IPS DF 6.9 (cell line): ENCODE data around the gene S100A7.
A peak's percentile ranks its signal among the peaks of the same experiment; 100 is the strongest.

Experiments
- DNase-seq: peaks from one replicate; pipeline ENCODE4 v3.0.0-alpha.2; 2013; ENCODE audit warnings: low read depth, low spot score
- H3K27ac ChIP-seq: one replicate; pipeline ENCODE4 v1.5.1; 2013; ENCODE audit warnings: low read length, control low read depth
- H3K27me3 ChIP-seq: 2 replicates; pipeline ENCODE4 v1.6.1; 2013; ENCODE audit warnings: mild to moderate bottlenecking, low read length; ENCODE audit not compliant: control insufficient read depth, insufficient read depth
- H3K36me3 ChIP-seq: 2 replicates; pipeline ENCODE4 v1.6.1; 2013; ENCODE audit warnings: low read length; ENCODE audit not compliant: control insufficient read depth, insufficient read depth
- H3K4me1 ChIP-seq: 2 replicates; pipeline ENCODE4 v1.6.1; 2013; ENCODE audit warnings: low read length; ENCODE audit not compliant: control insufficient read depth, insufficient read depth
- H3K4me3 ChIP-seq: 2 replicates; pipeline ENCODE4 v1.5.1; 2013; ENCODE audit warnings: mild to moderate bottlenecking, low read length
- H3K9me3 ChIP-seq: 2 replicates; pipeline ENCODE4 v1.6.1; 2013; ENCODE audit warnings: low read length, inconsistent platforms; ENCODE audit not compliant: control insufficient read depth, insufficient read depth
- WGBS: extraction: QIAGEN DNeasy Blood & Tissue Kit; methylation state at CpG from one replicate; pipeline ENCODE4 v1.1.7; 2013; ENCODE audit warnings: mixed read lengths, missing lambda C conversion rate; ENCODE audit not compliant: insufficient read length, insufficient coverage; 5-methylcytosine and 5-hydroxymethylcytosine counted together

Gene S100A7

GRCh38 chr1:153494976-153495535 lies 34.6 kb upstream of the S100A7 start:
- Histone ChIP-seq H3K4me1 (no peaks in the 10 kb centered on the region), H3K36me3 (no peaks in the 10 kb centered on the region), H3K27ac (no peak overlapping the region), H3K4me3 (no peak overlapping the region), H3K27me3 (no peaks in the 10 kb centered on the region), H3K9me3 (no peaks in the 10 kb centered on the region)
- no CpG with 5 or more reads among the region's 6 CpGs for WGBS
- DNase-seq = peak; percentile 82

- Histone ChIP-seq H3K27ac (no peak overlapping the region), H3K4me1 (no peaks in the 10 kb centered on the region), H3K27me3 (no peaks in the 10 kb centered on the region), H3K36me3 (no peaks in the 10 kb centered on the region), H3K4me3 (no peak overlapping the region), H3K9me3 (no peaks in the 10 kb centered on the region)
- no CpG with 5 or more reads among the region's 6 CpGs for WGBS
- DNase-seq = no peak
Measured at GRCh38 chr1:153493343-153493960, 33.0 kb upstream of the S100A7 start.

GRCh38 chr1:153490272-153491051 lies 30.0 kb upstream of the S100A7 start:
- no CpG with 5 or more reads among the region's 12 CpGs for WGBS
- no peak for DNase-seq
- Histone ChIP-seq H3K27ac (no peak overlapping the region), H3K9me3 (no peaks in the 10 kb centered on the region), H3K36me3 (no peaks in the 10 kb centered on the region), H3K4me3 (no peak overlapping the region), H3K27me3 (no peaks in the 10 kb centered on the region), H3K4me1 (no peaks in the 10 kb centered on the region)

- Histone ChIP-seq H3K27me3 (no peaks in the 10 kb centered on the region), H3K4me1 (peaks cover 6% of the 10 kb centered on the region), H3K4me3 (no peak overlapping the region), H3K36me3 (no peaks in the 10 kb centered on the region), H3K9me3 (no peaks in the 10 kb centered on the region), H3K27ac (no peak overlapping the region)
- no CpG with 5 or more reads among the region's 4 CpGs for WGBS
- DNase-seq = no peak
Measured at GRCh38 chr1:153488731-153489130, 28.3 kb upstream of the S100A7 start.

- Histone ChIP-seq H3K27ac (no peak overlapping the region), H3K4me1 (peaks cover 6% of the 10 kb centered on the region), H3K27me3 (no peaks in the 10 kb centered on the region), H3K9me3 (no peaks in the 10 kb centered on the region), H3K4me3 (no peak overlapping the region), H3K36me3 (no peaks in the 10 kb centered on the region)
- no CpG with 5 or more reads among the region's 2 CpGs for WGBS
- DNase-seq = no peak
Measured at GRCh38 chr1:153487707-153488106, 27.3 kb upstream of the S100A7 start.

- Histone ChIP-seq H3K36me3 (no peaks in the 10 kb centered on the region), H3K27ac (no peak overlapping the region), H3K4me1 (peaks cover 6% of the 10 kb centered on the region), H3K9me3 (no peaks in the 10 kb centered on the region), H3K27me3 (no peaks in the 10 kb centered on the region), H3K4me3 (no peak overlapping the region)
- WGBS = no CpG with 5 or more reads among the region's 2 CpGs
- DNase-seq = no peak
Measured at GRCh38 chr1:153485863-153486262, 25.4 kb upstream of the S100A7 start.

GRCh38 chr1:153483776-153484175 lies 23.3 kb upstream of the S100A7 start:
- no peaks in the 10 kb centered on the region for H3K36me3 ChIP-seq
- no CpG with 5 or more reads among the region's 6 CpGs for WGBS
- DNase-seq = no peak
- no peak overlapping the region for H3K4me3 ChIP-seq
- H3K4me1 ChIP-seq = peaks cover 6% of the 10 kb centered on the region
- H3K9me3 ChIP-seq = no peaks in the 10 kb centered on the region
- H3K27ac ChIP-seq = no peak overlapping the region
- H3K27me3 ChIP-seq = no peaks in the 10 kb centered on the region

GRCh38 chr1:153481124-153481523 lies 20.7 kb upstream of the S100A7 start:
- peaks cover 6% of the 10 kb centered on the region for H3K4me1 ChIP-seq
- no peak for DNase-seq
- WGBS = no CpG with 5 or more reads among the region's 2 CpGs
- no peak overlapping the region for H3K4me3 ChIP-seq
- no peaks in the 10 kb centered on the region for H3K9me3 ChIP-seq
- H3K27ac ChIP-seq = no peak overlapping the region
- no peaks in the 10 kb centered on the region for H3K27me3 ChIP-seq
- H3K36me3 ChIP-seq = no peaks in the 10 kb centered on the region

GRCh38 chr1:153478692-153479618 lies 18.5 kb upstream of the S100A7 start:
- no peaks in the 10 kb centered on the region for H3K27me3 ChIP-seq
- no peak for DNase-seq
- no peak overlapping the region for H3K4me3 ChIP-seq
- no peak overlapping the region for H3K27ac ChIP-seq
- no peaks in the 10 kb centered on the region; the same call in none of the 2 replicates for H3K4me1 ChIP-seq
- H3K9me3 ChIP-seq = no peaks in the 10 kb centered on the region
- WGBS = no CpG with 5 or more reads among the region's 4 CpGs
- H3K36me3 ChIP-seq = no peaks in the 10 kb centered on the region

- Histone ChIP-seq H3K4me3 (no peak overlapping the region), H3K27me3 (no peaks in the 10 kb centered on the region), H3K36me3 (no peaks in the 10 kb centered on the region), H3K27ac (no peak overlapping the region), H3K9me3 (no peaks in the 10 kb centered on the region), H3K4me1 (no peaks in the 10 kb centered on the region; the same call in 1 of the 2 replicates)
- WGBS = no CpG with 5 or more reads among the region's 8 CpGs
- no peak for DNase-seq
Measured at GRCh38 chr1:153478047-153478691, 17.7 kb upstream of the S100A7 start.
